22Rv1 (cell line): Measurements from ENCODE around the gene DOK1.

Source experiments
- CTCF ChIP-seq: fragments of 450-650 bp; IDR thresholded peaks from 2 replicates; pipeline ENCODE4 v1.5.1; 2017; ENCODE audit warnings: mild to moderate bottlenecking
- ZFX ChIP-seq: fragments of 450-650 bp; IDR thresholded peaks from 2 replicates; pipeline ENCODE4 v1.6.1; 2017; ENCODE audit warnings: antibody characterized with exemption, borderline replicate concordance

- TF ChIP-seq CTCF (no peak), ZFX (no peak)
Observed at GRCh38 chr2:74548285-74548899, 6.1 kb upstream of the DOK1 start.
